RWPE1 (cell line): ENCODE measurements around the gene ZNF638.
"Not testable (repeated sequence)": the region's sequence is repeated elsewhere in the genome, so short reads cannot be mapped to it uniquely, and the experiment has no call there.

Experiments
- CTCF ChIA-PET: fragments of 350-600 bp; sonication (Branson Sonifier 250); formaldehyde crosslinking; extraction: SDS; loops from one replicate; lab custom pipeline; 2021; lab: Yijun Ruan, JAX
- POLR2A ChIA-PET: fragments of 400-600 bp; formaldehyde crosslinking; extraction: SDS; loops from one replicate; lab custom pipeline; 2020; ENCODE audit warnings: antibody characterized with exemption; ENCODE audit not compliant: low non-redundant PET; lab: Yijun Ruan, JAX
- DNase-seq: peaks from one replicate; pipeline ENCODE4 v3.0.0; 2012; ENCODE audit warnings: low spot score
- H3K27ac ChIP-seq: fragments of 450-650 bp; 2 replicates; pipeline ENCODE4 v1.5.1; 2017
- CTCF ChIP-seq: fragments of 450-650 bp; conservative IDR thresholded peaks from 2 replicates; pipeline ENCODE4 v1.5.1; 2017; ENCODE audit warnings: low read depth, mild to moderate bottlenecking

ZNF638 gene

GRCh38 chr2:71419976-71420375 is 88.4 kb downstream of the ZNF638 start:
- TF ChIP-seq CTCF = no peak
- ChIA-PET POLR2A (no interaction called here), CTCF (no interaction called here)
- no peak overlapping the region for H3K27ac ChIP-seq
- no peak for DNase-seq

GRCh38 chr2:71422786-71423185 is 91.2 kb downstream of the ZNF638 start:
- ChIA-PET CTCF (interaction anchor here (0.7 kb wide), 1 partner anchor 54 kb away, joined by 3 read pairs; no protein-coding TSS in a partner anchor), POLR2A (no interaction called here)
- no peak for DNase-seq
- no peak overlapping the region for H3K27ac ChIP-seq
- no peak for TF ChIP-seq CTCF

- ChIA-PET POLR2A (no interaction called here), CTCF (interaction anchor here (0.6 kb wide), 1 partner anchor 70 kb away, joined by 3 read pairs; no protein-coding TSS in a partner anchor)
- no peak overlapping the region for H3K27ac ChIP-seq
- TF ChIP-seq CTCF = no peak
- no peak for DNase-seq
Observed at GRCh38 chr2:71423817-71424420, 92.3 kb downstream of the ZNF638 start.

- no peak overlapping the region for H3K27ac ChIP-seq
- no peak for TF ChIP-seq CTCF
- CTCF ChIA-PET = no interaction called here
- no peak for DNase-seq
- POLR2A ChIA-PET = no interaction called here
Observed at GRCh38 chr2:71426721-71427120, 95.1 kb downstream of the ZNF638 start.

GRCh38 chr2:71428472-71429383 is 97.1 kb downstream of the ZNF638 start:
- ChIA-PET CTCF (no interaction called here), POLR2A (no interaction called here)
- DNase-seq = no peak
- no peak overlapping the region for H3K27ac ChIP-seq
- TF ChIP-seq CTCF = no peak

- DNase-seq, H3K27ac ChIP-seq, POLR2A ChIA-PET, CTCF ChIA-PET: not testable (repeated sequence)
Observed at GRCh38 chr2:71445142-71445541, 113.6 kb downstream of the ZNF638 start.

- TF ChIP-seq CTCF = no peak
- no peak for DNase-seq
- H3K27ac ChIP-seq = no peak overlapping the region
- ChIA-PET CTCF (no interaction called here), POLR2A (no interaction called here)
Observed at GRCh38 chr2:71446505-71446904, 114.9 kb downstream of the ZNF638 start.
